ENCODE results near the gene LRRC45. TPM values are rescaled to one million over a fixed set of nuclear protein-coding genes. Genes with fewer than 3 reads are reported as not detected.
A peak's percentile ranks its signal among the peaks of the same experiment; 100 is the strongest.
"Not testable (repeated sequence)": the region's sequence is repeated elsewhere in the genome, so short reads cannot be mapped to it uniquely, and the experiment has no call there.

The LRRC45 gene
- polyA plus RNA-seq, 1 donor (not counting 4 experiments of a cell fraction or from before 2014, with no cell fraction given): 2.5 TPM

GRCh38 chr17:81980707-81981343 lies 42.3 kb upstream of the LRRC45 start:
- Histone ChIP-seq H3K9me3 (ENCODE audit: control insufficient read depth, low read depth, low read length) (no peaks in the 10 kb centered on the region), H3K27me3 (ENCODE audit: control insufficient read depth, extremely low read depth, insufficient read depth, low read length) (no peaks in the 10 kb centered on the region), H3K9me1 (ENCODE audit: control insufficient read depth, extremely low read depth, insufficient read depth, low read length) (no peaks in the 10 kb centered on the region), H3K4me3 (ENCODE audit: control insufficient read depth in 2 of 3, extremely low read depth in 1 of 3, insufficient read depth in 2 of 3, low read depth in 1 of 3, low read length in 3 of 3) (no peak overlapping the region), H3K36me3 (ENCODE audit: control insufficient read depth in 2 of 2, extremely low read depth in 1 of 2, insufficient read depth in 2 of 2, low read length in 2 of 2) (peaks cover 0 to 12% of the 10 kb centered on the region in 2 experiments), H3K9ac (ENCODE audit: control insufficient read depth, extremely low read depth, insufficient read depth, low read length) (no peak overlapping the region), H3K4me1 (ENCODE audit: control insufficient read depth, extremely low read depth, insufficient read depth, low read length) (peaks cover 14% of the 10 kb centered on the region), H3K27ac (ENCODE audit: control insufficient read depth, insufficient read depth, low read length) (no peak overlapping the region), H3K4me2 (ENCODE audit: control insufficient read depth, extremely low read depth, insufficient read depth, low read depth, low read length) (peak overlapping the region; percentile 14), H3K79me2 (ENCODE audit: control insufficient read depth, insufficient read depth, low read length) (no peaks in the 10 kb centered on the region), H2AFZ (ENCODE audit: control insufficient read depth, low read length) (no peak overlapping the region), H4K20me1 (ENCODE audit: control insufficient read depth, extremely low read depth, insufficient read depth, low read length) (no peaks in the 10 kb centered on the region)
- no peak for FAIRE-seq
- dilution Hi-C loops (cut with MboI; ENCODE audit: extremely low pct_ligation_motif_present, low sequenced_read_pairs): no loop called here
- no peak for DNase-seq (ENCODE audit: low read depth, low spot score)
- no peak for TF ChIP-seq EZH2 (IDR thresholded peaks at IDR 0.05; ENCODE audit: low read length)
- no peak for TF ChIP-seq CTCF (optimal IDR thresholded peaks at IDR 0.05 in 1 of 3, IDR thresholded peaks at IDR 0.05 in 1 of 3, conservative IDR thresholded peaks at IDR 0.05 in 1 of 3; ENCODE audit: extremely low read depth in 1 of 3, insufficient read depth in 2 of 3, low read length in 3 of 3)

- FAIRE-seq; H3K4me3 ChIP-seq (ENCODE audit: control insufficient read depth in 2 of 3, extremely low read depth in 1 of 3, insufficient read depth in 2 of 3, low read depth in 1 of 3, low read length in 3 of 3); H3K9me1 ChIP-seq (ENCODE audit: control insufficient read depth, extremely low read depth, insufficient read depth, low read length); H3K4me2 ChIP-seq (ENCODE audit: control insufficient read depth, extremely low read depth, insufficient read depth, low read depth, low read length); H4K20me1 ChIP-seq (ENCODE audit: control insufficient read depth, extremely low read depth, insufficient read depth, low read length); H3K27me3 ChIP-seq (ENCODE audit: control insufficient read depth, extremely low read depth, insufficient read depth, low read length); H3K9me3 ChIP-seq (ENCODE audit: control insufficient read depth, low read depth, low read length); H3K9ac ChIP-seq (ENCODE audit: control insufficient read depth, extremely low read depth, insufficient read depth, low read length); dilution Hi-C loops (cut with MboI; ENCODE audit: extremely low pct_ligation_motif_present, low sequenced_read_pairs); H3K79me2 ChIP-seq (ENCODE audit: control insufficient read depth, insufficient read depth, low read length); DNase-seq (ENCODE audit: low read depth, low spot score); H3K27ac ChIP-seq (ENCODE audit: control insufficient read depth, insufficient read depth, low read length); H2AFZ ChIP-seq (ENCODE audit: control insufficient read depth, low read length): not testable (repeated sequence)
- Histone ChIP-seq H3K36me3 (ENCODE audit: control insufficient read depth in 2 of 2, extremely low read depth in 1 of 2, insufficient read depth in 2 of 2, low read length in 2 of 2) (peaks cover 0 to 12% of the 10 kb centered on the region in 2 experiments), H3K4me1 (ENCODE audit: control insufficient read depth, extremely low read depth, insufficient read depth, low read length) (peaks cover 14% of the 10 kb centered on the region)
Measured at GRCh38 chr17:81981511-81981910, 41.6 kb upstream of the LRRC45 start.
